Neural cell (in vitro differentiated cells): ENCODE results near the gene NUDT21. TPM values are rescaled to one million over a fixed set of nuclear protein-coding genes. Genes with fewer than 3 reads are reported as not detected.

Source experiments
- H2AFZ ChIP-seq: fragments of 200-600, 300-800 bp; sonication (generic), shearing (Covaris generic); 2 replicates; pipeline ENCODE4 v1.6.0; 2014; ENCODE audit warnings: low read depth, mild to moderate bottlenecking, antibody characterized with exemption, low read length, moderate library complexity
- H3F3A ChIP-seq: fragments of 200-600 bp; shearing (Covaris generic); 2 replicates; pipeline ENCODE4 v1.6.1; 2016; ENCODE audit warnings: mild to moderate bottlenecking, moderate library complexity, mixed read lengths, antibody characterized with exemption, low read length; ENCODE audit not compliant: insufficient read depth, poor library complexity, severe bottlenecking
- H3K27ac ChIP-seq: fragments of 200-600, 300-800 bp; sonication (generic), shearing (Covaris generic); 2 replicates; pipeline ENCODE4 v1.5.1; 2014; ENCODE audit warnings: mild to moderate bottlenecking, low read length, moderate library complexity
- H3K27me3 ChIP-seq: fragments of 300-800, 200-600 bp; sonication (generic), shearing (Covaris generic); 2 replicates; pipeline ENCODE4 v1.6.0; 2014; ENCODE audit warnings: mild to moderate bottlenecking, low read depth, low read length, moderate library complexity; ENCODE audit not compliant: insufficient read depth
- H3K36me3 ChIP-seq: fragments of 300-800, 200-600 bp; sonication (generic), shearing (Covaris generic); 2 replicates; pipeline ENCODE4 v1.5.1; 2014; ENCODE audit warnings: mild to moderate bottlenecking, antibody characterized with exemption, low read length, moderate library complexity; ENCODE audit not compliant: insufficient read depth
- H3K4me2 ChIP-seq: fragments of 300-800, 200-600 bp; sonication (generic), shearing (Covaris generic); 2 replicates; pipeline ENCODE4 v1.6.0; 2014; ENCODE audit warnings: mild to moderate bottlenecking, low read length
- H3K4me3 ChIP-seq: fragments of 300-800, 200-600 bp; sonication (generic), shearing (Covaris generic); 2 replicates; pipeline ENCODE4 v1.5.1; 2014; ENCODE audit warnings: mild to moderate bottlenecking, low read length, moderate library complexity
- H3K79me2 ChIP-seq: fragments of 200-600 bp; shearing (Covaris generic); replicated peaks from 2 replicates; pipeline ENCODE4 v1.6.0; 2014; ENCODE audit warnings: mild to moderate bottlenecking, low read length, moderate library complexity; ENCODE audit not compliant: insufficient read depth
- H3K9ac ChIP-seq: fragments of 300-800, 200-600 bp; sonication (generic), shearing (Covaris generic); 2 replicates; pipeline ENCODE4 v1.6.1; 2016; ENCODE audit warnings: mild to moderate bottlenecking, low read length, mixed read lengths
- H3K9me2 ChIP-seq: fragments of 200-600 bp; shearing (Covaris generic); 2 replicates; pipeline ENCODE4 v1.6.1; 2016; ENCODE audit warnings: mild to moderate bottlenecking, low read length, mixed read lengths; ENCODE audit not compliant: insufficient read depth
- H3K9me3 ChIP-seq: fragments of 200-600, 300-800 bp; sonication (generic), shearing (Covaris generic); 2 replicates; pipeline ENCODE4 v1.6.1; 2016; ENCODE audit warnings: mild to moderate bottlenecking, mixed run types, low read length, moderate library complexity, mixed read lengths
- H4K20me1 ChIP-seq: fragments of 200-600 bp; shearing (Covaris generic); 2 replicates; pipeline ENCODE4 v1.6.1; 2016; ENCODE audit warnings: mild to moderate bottlenecking, mixed run types; ENCODE audit not compliant: insufficient read depth
- CTCF ChIP-seq: fragments of 450-650 bp; IDR thresholded peaks from 2 replicates; pipeline ENCODE4 v1.5.1; 2014; ENCODE audit warnings: antibody characterized with exemption, mild to moderate bottlenecking, moderate library complexity; ENCODE audit not compliant: poor library complexity, severe bottlenecking
- EP300 ChIP-seq: fragments of 450-650 bp; conservative IDR thresholded peaks from 2 replicates; pipeline ENCODE4 v1.6.1; 2014; ENCODE audit warnings: antibody characterized with exemption, mild to moderate bottlenecking, moderate library complexity; ENCODE audit not compliant: poor library complexity, severe bottlenecking
- EZH2 ChIP-seq: fragments of 200-600, 300-800 bp; shearing (Covaris generic), sonication (generic); IDR thresholded peaks from 2 replicates; pipeline ENCODE4 v1.6.1; 2014; ENCODE audit warnings: antibody characterized with exemption, low read length, borderline replicate concordance, mild to moderate bottlenecking; ENCODE audit not compliant: insufficient read depth, poor library complexity, severe bottlenecking
- MXI1 ChIP-seq: fragments of 450-650 bp; conservative IDR thresholded peaks from 2 replicates; pipeline ENCODE4 v1.6.1; 2014; ENCODE audit warnings: antibody characterized with exemption, mild to moderate bottlenecking; ENCODE audit not compliant: poor library complexity, severe bottlenecking
- POLR2AphosphoS5 ChIP-seq: IDR thresholded peaks from 2 replicates; pipeline ENCODE4 v1.6.1; 2012
- RAD21 ChIP-seq: fragments of 450-650 bp; conservative IDR thresholded peaks from 2 replicates; pipeline ENCODE4 v1.6.1; 2014; ENCODE audit warnings: antibody characterized with exemption, mild to moderate bottlenecking, moderate library complexity
- REST ChIP-seq: IDR thresholded peaks from 2 replicates; pipeline ENCODE4 v1.6.1; 2012; ENCODE audit warnings: borderline replicate concordance
- SMC3 ChIP-seq: fragments of 450-650 bp; conservative IDR thresholded peaks from 2 replicates; pipeline ENCODE4 v1.6.1; 2014; ENCODE audit warnings: antibody characterized with exemption, mild to moderate bottlenecking, moderate library complexity; ENCODE audit not compliant: poor library complexity
- TAF1 ChIP-seq: IDR thresholded peaks from 2 replicates; pipeline ENCODE4 v1.6.1; 2012; ENCODE audit warnings: low read depth
- polyA plus RNA-seq: library from polyadenylated mRNA; depleted of rRNA; stranded (reverse); fragments of >200 nt; gene quantifications from 2 replicates; pipeline ENCODE4 v1.2.3, GENCODE V29; 2014

NUDT21 gene
- polyA plus RNA-seq, 1 donor from 2014 or later = 192 TPM

GRCh38 chr16:56408379-56409098 lies 42.6 kb downstream of the NUDT21 start:
- no peak overlapping the region for H3K9ac ChIP-seq
- no peak overlapping the region for H3K4me2 ChIP-seq
- H3K27ac ChIP-seq = no peak overlapping the region
- H4K20me1 ChIP-seq = no peaks in the 10 kb centered on the region
- peaks cover 19% of the 10 kb centered on the region for H3K36me3 ChIP-seq
- H3F3A ChIP-seq = no peaks in the 10 kb centered on the region
- no peaks in the 10 kb centered on the region for H3K79me2 ChIP-seq
- H2AFZ ChIP-seq = no peak overlapping the region
- H3K4me3 ChIP-seq = no peak overlapping the region
- H3K27me3 ChIP-seq = no peaks in the 10 kb centered on the region
- no peaks in the 10 kb centered on the region for H3K9me2 ChIP-seq
- H3K9me3 ChIP-seq = no peaks in the 10 kb centered on the region
- no peak for TF ChIP-seq REST
- no peak for TF ChIP-seq MXI1
- no peak for TF ChIP-seq TAF1
- no peak for TF ChIP-seq EP300
- no peak for TF ChIP-seq EZH2
- TF ChIP-seq CTCF = no peak

- Histone ChIP-seq H3K9ac (no peak overlapping the region), H3K9me3 (no peaks in the 10 kb centered on the region), H3K79me2 (no peaks in the 10 kb centered on the region), H3K27me3 (no peaks in the 10 kb centered on the region), H3K4me2 (no peak overlapping the region), H3K27ac (no peak overlapping the region), H3K9me2 (no peaks in the 10 kb centered on the region), H2AFZ (no peak overlapping the region), H3F3A (no peaks in the 10 kb centered on the region), H3K36me3 (peaks cover 18% of the 10 kb centered on the region), H4K20me1 (no peaks in the 10 kb centered on the region), H3K4me3 (no peak overlapping the region)
- no peak for TF ChIP-seq REST
- TF ChIP-seq MXI1 = no peak
- no peak for TF ChIP-seq POLR2AphosphoS5
- no peak for TF ChIP-seq CTCF
- no peak for TF ChIP-seq SMC3
- TF ChIP-seq EP300 = no peak
- TF ChIP-seq RAD21 = no peak
- no peak for TF ChIP-seq EZH2
- no peak for TF ChIP-seq TAF1
Measured at GRCh38 chr16:56405977-56406672, 45.0 kb downstream of the NUDT21 start.
